Right forelimb (tissue), 1 donor: ENCODE data around the gene CRTC2.

Experiments
- DNase-seq: peaks from one replicate; pipeline ENCODE4 v3.0.0-alpha.2; 2018

CRTC2 gene

DNA sequence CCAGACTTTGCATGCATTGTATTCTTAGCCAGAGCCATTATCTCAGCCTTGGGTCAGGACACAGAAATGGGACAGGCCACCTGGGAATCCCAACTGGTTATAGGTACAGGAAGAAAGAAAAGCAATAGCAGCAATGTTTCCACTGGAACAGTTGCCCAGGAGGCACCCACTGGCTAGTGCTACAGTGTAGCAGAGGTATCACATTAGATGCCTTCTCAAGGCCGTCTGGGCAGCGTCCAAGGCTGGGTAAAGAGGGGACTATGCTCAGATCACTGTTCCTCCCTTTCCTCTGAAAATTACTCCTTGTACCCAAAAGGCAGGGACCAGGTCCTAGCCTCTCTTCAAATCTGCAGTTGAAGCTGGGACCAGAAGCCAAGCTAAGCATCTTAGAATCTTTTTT is 11.9 kb upstream of the CRTC2 start:
- no peak for DNase-seq

GRCh38 chr1:153968972-153969371 is 10.6 kb upstream of the CRTC2 start:
- DNase-seq, result no peak

DNA sequence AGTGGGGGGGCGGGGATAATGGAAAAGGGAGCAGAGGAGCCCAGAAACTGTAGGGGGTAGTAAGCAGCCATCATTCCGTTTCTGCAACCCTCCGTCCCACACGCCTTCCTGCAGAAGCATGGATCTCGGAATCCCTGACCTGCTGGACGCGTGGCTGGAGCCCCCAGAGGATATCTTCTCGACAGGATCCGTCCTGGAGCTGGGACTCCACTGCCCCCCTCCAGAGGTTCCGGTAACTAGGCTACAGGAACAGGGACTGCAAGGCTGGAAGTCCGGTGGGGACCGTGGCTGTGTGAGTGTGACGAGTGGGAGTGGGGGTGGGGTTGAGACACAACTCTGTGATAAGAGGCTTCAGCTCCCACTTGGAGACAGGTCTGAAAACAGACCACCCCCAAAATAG is 10.0 kb upstream of the CRTC2 start:
- no peak for DNase-seq

DNA sequence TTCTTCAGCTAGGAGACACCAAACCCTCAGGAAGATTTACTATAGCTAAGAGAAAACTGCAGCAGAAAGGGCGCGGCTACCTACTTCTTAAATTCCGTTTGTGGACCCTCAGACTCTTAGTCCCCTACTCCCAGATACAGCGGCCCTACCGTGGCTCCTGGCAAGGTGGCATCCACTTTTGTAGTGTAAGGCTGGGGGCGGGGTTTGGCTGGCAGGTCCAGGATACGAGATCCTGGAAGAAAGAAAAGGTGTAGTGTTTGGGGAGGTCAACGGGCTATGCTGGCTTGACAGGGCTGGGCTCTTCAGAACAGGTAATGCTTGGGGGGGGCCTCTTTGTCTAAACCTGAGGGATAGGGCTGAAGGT is 9.6 kb upstream of the CRTC2 start:
- DNase-seq, result no peak

DNA sequence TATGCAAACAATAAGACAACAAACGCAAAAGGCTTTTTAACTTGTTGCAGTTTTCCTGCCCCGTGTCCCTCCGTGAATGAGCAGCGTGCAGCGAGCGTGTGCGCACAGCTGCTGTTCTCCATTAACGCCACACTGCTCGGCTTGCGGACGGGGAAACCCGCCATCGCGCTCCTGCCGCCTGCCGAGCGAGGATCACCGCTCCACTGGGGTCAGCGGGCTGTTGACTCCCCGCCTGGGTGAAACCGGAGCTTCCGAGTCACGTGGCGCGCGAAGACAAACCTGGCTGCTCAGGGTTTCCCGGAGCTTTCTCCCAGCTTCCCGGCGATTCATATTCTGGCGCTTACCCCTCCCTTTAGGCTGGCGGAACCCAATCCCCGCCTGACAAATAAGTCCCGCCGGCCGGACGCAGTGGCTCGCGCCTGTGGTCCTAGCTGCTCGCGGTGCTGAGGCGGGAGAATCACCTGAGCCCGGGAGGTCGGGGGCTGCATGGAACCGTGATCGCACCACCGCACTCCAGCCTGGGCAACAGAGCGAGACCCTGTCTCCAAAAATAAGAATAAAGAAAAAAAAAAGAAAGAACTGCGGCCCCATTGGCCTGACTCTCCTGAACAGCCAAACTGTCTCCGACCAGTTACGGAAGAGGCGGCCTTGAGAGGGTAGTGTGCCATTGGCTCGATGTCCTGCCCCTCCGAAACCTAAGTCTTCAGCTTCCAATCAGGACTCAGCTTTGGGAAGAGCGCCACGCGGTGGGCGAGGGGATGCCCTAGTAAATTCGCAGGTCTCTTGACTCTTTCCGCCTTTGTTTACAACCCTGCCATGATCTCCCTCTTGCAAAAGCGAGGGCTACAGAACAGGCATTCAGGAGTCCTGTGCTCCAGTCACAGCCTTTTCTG is 8.9 kb upstream of the CRTC2 start, which contains the start of gene CREB3L4:
TSS of gene CREB3L4 (plus strand) at position 796 of the 893 bp plus-strand sequence. CDS start 624 bp downstream, outside the sequence.
- peak; percentile 92 for DNase-seq

- peak; percentile 68 for DNase-seq
These were observed 5.5 kb upstream of the CRTC2 start for GRCh38 chr1:153963850-153964331.

DNA sequence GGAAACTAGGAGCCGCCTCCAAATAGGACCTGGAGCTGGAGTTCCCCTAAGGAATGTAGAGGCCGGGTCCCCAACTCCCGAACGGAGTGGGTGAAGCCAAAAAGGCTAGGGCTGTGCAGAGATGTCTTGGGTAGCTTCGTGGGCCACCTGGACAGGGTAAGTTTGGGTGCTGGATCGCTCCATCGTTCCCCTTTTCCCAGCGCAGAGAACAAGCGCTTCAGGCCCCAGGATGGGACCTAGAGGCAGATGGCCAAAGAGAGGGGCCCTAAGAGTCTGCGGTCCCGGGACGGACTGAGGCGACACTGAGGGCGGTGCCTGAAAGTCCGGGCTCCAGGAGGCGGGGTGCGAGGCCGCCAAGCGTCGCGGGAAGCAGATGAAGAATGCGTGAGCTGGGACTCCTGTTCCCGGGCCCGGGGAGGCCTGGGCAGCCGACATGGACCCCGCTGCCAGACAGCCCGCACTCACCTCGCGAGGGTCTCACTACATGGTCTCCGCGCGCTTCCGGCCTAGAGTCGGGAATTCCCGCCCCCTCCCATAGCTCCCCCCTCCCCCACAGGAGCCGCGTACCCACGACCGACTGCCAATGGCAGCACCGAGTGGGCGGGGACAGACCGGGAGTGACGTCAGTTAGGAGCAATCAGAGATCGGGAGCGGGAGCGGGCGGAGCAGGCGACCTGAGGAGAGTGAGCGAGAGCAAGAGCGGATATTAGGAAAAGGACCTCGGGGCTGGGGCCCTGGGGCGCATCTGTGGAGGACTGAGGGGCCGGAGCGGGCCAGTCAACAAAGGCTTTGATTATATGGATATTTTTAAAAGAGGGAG is 4.8 kb upstream of the CRTC2 start, which contains the start of gene SLC39A1:
TSS of gene SLC39A1 (minus strand) at position 508 of the 820 bp plus-strand sequence. CDS start 822 bp downstream, outside the sequence.
- DNase-seq, result peak; percentile 99

GRCh38 chr1:153962088-153963029 is 3.9 kb upstream of the CRTC2 start:
- peak; percentile 41 for DNase-seq

GRCh38 chr1:153961421-153961820 is 3.0 kb upstream of the CRTC2 start:
- DNase-seq, result no peak

- no peak for DNase-seq
These were observed 1.8 kb upstream of the CRTC2 start for GRCh38 chr1:153960206-153960605.

GRCh38 chr1:153959454-153959853 is 1.0 kb upstream of the CRTC2 start:
- no peak for DNase-seq

GRCh38 chr1:153958961-153959260 is 499 bp upstream of the CRTC2 start:
- DNase-seq, result no peak

DNA sequence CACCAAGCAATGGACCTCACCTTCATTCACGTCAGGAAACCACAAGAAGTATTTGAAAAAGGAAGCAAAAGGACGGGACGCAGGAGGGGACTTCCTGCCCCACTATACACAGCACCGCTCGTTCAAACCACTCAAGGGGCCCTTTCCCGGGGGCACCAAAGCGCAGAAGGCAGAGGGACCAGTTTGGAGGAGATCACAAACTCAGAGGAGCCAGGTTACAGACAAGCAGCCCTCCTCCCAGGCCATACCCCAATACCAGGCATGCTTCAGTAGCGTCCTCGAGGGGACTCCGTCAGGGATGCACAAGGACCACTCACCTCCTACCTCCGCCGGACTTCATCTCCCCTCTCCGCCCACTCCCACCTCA is 685 bp downstream of the CRTC2 start:
- DNase-seq, result no peak

- no peak for DNase-seq
These were observed 1.3 kb downstream of the CRTC2 start for GRCh38 chr1:153956997-153957715.

DNA sequence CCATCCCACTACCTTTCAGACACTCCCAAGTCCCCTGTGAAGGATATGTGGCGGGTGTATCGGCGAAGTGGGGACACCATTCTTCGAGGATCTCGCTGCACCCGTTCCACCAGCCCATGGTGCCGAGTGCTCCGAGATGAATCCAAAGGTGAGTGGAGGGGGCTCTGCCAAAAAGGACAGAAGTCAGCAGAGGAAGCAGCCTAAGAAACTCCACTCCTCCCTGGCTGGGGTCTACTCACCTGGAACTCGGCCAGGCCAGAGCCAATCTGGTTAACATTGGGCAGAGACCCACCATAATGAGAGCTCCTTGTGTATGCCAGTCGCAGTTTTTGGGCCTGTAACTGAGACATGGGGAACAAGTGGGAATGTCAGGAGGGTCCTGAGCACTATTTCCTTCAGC is 3.6 kb downstream of the CRTC2 start:
- DNase-seq, result no peak

DNA sequence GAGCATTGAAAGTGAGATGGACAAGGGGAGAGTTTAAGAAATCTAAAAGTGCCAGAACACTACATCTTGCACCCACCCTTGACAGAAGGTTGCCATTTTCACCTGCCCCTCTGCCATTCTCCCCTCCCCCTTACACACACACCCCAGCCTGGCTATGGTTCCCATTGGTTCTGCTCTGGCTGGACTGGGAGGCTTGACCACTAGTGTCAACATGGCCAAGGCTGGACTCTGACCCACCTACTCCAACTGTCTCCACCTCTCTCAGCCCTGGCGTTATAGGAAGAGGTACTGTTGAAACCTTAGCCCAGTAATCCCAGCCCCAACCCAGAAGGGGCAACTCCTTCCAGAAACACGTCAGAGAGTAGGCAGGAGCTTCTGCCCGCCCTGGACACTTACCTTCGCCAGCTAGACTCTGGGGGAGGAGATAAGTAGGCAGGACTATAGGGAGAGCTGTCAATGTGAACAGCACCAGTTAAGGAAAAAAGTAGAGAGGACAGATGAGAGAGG is 4.5 kb downstream of the CRTC2 start:
- no peak for DNase-seq

DNA sequence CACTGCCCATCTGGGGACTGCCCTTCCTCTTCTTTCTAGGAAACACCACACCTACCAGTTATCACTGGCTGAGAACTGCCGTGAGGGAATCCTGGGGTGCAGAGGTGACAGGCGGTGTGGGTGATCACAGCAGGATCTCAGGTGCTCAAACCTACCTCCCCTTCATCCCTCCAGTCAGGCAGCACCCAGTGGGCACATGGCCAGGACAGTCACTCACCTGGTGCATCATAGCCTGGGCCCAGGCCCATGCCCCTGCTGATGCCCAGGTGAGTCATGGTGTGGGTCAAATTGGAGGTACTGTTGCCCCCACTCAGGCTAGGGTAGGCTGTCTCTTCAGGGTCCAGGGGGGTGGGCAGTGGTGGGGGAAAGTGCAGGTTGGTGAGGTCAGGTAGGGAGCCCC is 6.6 kb downstream of the CRTC2 start:
- no peak for DNase-seq

GRCh38 chr1:153951183-153951582 is 7.2 kb downstream of the CRTC2 start:
- no peak for DNase-seq

- DNase-seq, result peak; percentile 87
These were observed 11.7 kb downstream of the CRTC2 start, which contains the start of gene DENND4B for GRCh38 chr1:153946622-153947241. DENND4B (minus strand) TSS chr1:153946718; CDS start chr1:153944374, 2,344 bp downstream.

- peak; percentile 78 for DNase-seq
These were observed 12.4 kb downstream of the CRTC2 start for GRCh38 chr1:153945795-153946621.
